ENCODE measurements around the gene ANKRD62.
"Not testable (repeated sequence)": the region's sequence is repeated elsewhere in the genome, so short reads cannot be mapped to it uniquely, and the experiment has no call there.

DNA sequence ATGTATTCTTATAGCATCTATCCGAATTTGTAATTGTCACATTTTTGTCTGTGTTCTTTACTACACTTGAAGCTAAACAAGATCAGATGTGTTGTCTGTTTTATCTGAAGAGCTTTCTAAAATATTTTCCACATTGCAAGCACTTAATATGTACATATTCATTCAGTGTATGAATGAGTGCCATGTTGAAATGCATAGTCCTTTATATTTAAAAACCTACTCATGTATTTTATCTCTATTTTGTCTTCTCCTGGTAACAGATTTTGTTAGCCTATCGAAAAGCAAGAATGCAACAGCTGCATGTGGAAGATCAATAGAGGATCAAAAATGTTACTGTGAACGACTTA is 28.4 kb downstream of the ANKRD62 start:
- TF ChIP-seq, protein P1, sequence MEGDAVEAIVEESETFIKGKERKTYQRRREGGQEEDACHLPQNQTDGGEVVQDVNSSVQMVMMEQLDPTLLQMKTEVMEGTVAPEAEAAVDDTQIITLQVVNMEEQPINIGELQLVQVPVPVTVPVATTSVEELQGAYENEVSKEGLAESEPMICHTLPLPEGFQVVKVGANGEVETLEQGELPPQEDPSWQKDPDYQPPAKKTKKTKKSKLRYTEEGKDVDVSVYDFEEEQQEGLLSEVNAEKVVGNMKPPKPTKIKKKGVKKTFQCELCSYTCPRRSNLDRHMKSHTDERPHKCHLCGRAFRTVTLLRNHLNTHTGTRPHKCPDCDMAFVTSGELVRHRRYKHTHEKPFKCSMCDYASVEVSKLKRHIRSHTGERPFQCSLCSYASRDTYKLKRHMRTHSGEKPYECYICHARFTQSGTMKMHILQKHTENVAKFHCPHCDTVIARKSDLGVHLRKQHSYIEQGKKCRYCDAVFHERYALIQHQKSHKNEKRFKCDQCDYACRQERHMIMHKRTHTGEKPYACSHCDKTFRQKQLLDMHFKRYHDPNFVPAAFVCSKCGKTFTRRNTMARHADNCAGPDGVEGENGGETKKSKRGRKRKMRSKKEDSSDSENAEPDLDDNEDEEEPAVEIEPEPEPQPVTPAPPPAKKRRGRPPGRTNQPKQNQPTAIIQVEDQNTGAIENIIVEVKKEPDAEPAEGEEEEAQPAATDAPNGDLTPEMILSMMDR (IDR thresholded peaks at IDR 0.05), result not testable (repeated sequence)
- not testable (repeated sequence) for TF ChIP-seq POLR2A (IDR thresholded peaks at IDR 0.05)

Data from right lobe of liver (tissue), 4 donors.